Measurements from ENCODE around the gene TNNT1.

Gene TNNT1

DNA sequence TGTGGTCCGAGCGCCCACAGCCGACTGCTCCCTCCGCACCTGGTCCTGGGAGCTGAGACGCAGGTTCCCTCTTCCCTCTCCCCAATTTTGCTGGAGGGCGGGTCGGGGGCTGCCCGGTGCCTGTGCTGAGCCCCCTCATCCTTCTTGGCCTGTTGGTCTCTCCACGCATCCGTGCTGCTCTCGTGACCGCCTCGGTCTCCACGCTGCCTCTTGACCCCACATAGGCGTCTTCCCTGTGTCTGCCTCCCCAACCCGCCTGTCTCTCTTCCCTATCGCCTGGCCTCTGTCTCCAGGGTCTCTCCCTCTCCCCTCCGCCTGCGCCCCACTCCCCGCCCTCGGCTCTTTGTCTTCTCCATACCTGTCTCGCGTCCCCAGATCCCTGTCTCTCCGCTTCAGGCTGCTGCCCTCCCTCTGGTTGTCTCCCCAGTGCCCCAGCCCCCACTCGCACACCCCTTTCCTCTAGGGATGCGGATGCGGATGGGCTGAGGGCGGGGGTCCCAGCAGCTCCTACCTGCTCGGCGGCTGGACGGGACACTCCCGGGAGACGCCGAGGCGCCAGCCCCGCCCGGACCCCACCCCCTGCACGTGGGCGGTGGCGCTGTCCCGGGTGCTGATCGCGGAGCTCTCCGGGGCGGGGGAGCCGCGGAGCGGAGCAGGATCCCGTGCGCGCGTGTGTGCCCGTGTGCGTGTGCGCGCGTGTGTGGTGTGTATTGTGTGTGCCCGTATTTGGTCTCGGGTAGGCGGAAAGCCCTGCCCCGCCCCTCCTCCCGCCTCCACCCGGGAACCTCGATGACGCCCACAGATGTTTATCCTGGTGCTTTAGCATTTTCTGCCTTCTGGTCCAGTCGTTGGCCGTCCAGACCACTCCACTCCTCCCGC is 30.8 kb upstream of the TNNT1 start, which contains the start of gene SYT5 (continued):
- TF ChIP-seq ZNF623 (tag by site-specific recombination; IDR thresholded peaks at IDR 0.05) = no peak
- 0 out of 2 replicates have a peak, but pooled peaks have one; percentile 25 for TF ChIP-seq ZNF404 (tag by site-specific recombination; IDR thresholded peaks at IDR 0.05)
- TF ChIP-seq KLF16 (tag by site-specific recombination; IDR thresholded peaks at IDR 0.05) = peak; percentile 94
- TF ChIP-seq ZNF354C (tag by site-specific recombination; IDR thresholded peaks at IDR 0.05; ENCODE audit: borderline replicate concordance, low read depth) = no peak
- TF ChIP-seq, protein P1, sequence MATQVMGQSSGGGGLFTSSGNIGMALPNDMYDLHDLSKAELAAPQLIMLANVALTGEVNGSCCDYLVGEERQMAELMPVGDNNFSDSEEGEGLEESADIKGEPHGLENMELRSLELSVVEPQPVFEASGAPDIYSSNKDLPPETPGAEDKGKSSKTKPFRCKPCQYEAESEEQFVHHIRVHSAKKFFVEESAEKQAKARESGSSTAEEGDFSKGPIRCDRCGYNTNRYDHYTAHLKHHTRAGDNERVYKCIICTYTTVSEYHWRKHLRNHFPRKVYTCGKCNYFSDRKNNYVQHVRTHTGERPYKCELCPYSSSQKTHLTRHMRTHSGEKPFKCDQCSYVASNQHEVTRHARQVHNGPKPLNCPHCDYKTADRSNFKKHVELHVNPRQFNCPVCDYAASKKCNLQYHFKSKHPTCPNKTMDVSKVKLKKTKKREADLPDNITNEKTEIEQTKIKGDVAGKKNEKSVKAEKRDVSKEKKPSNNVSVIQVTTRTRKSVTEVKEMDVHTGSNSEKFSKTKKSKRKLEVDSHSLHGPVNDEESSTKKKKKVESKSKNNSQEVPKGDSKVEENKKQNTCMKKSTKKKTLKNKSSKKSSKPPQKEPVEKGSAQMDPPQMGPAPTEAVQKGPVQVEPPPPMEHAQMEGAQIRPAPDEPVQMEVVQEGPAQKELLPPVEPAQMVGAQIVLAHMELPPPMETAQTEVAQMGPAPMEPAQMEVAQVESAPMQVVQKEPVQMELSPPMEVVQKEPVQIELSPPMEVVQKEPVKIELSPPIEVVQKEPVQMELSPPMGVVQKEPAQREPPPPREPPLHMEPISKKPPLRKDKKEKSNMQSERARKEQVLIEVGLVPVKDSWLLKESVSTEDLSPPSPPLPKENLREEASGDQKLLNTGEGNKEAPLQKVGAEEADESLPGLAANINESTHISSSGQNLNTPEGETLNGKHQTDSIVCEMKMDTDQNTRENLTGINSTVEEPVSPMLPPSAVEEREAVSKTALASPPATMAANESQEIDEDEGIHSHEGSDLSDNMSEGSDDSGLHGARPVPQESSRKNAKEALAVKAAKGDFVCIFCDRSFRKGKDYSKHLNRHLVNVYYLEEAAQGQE (tag by site-specific recombination; IDR thresholded peaks at IDR 0.05) = peak; percentile 98
- no peak for TF ChIP-seq ZNF677 (tag by site-specific recombination; IDR thresholded peaks at IDR 0.05)
- no peak for TF ChIP-seq ZNF324 (tag by site-specific recombination; IDR thresholded peaks at IDR 0.05)
- TF ChIP-seq ZNF335 (tag by site-specific recombination; conservative IDR thresholded peaks at IDR 0.05) = no peak
- TF ChIP-seq ZFP69B (tag by site-specific recombination; IDR thresholded peaks at IDR 0.05) = 0 out of 2 replicates have a peak, but pooled peaks have one; percentile 6
- TF ChIP-seq SP3 (tag by site-specific recombination; IDR thresholded peaks at IDR 0.05) = peak; percentile 74
- no peak for TF ChIP-seq ZNF266 (tag by site-specific recombination; IDR thresholded peaks at IDR 0.05; ENCODE audit: low read depth)
- no peak for TF ChIP-seq ZNF214 (tag by site-specific recombination; IDR thresholded peaks at IDR 0.05; ENCODE audit: borderline replicate concordance)
- TF ChIP-seq GLIS1 (tag by site-specific recombination; IDR thresholded peaks at IDR 0.05) = peak; percentile 47
- no peak for TF ChIP-seq ZNF48 (tag by site-specific recombination; IDR thresholded peaks at IDR 0.05)
- TF ChIP-seq EGR2 (tag by site-specific recombination; IDR thresholded peaks at IDR 0.05; ENCODE audit: low read depth) = peak; percentile 87
- no peak for TF ChIP-seq ZNF16 (tag by site-specific recombination; IDR thresholded peaks at IDR 0.05; ENCODE audit: low read depth)
- TF ChIP-seq, protein P2, sequence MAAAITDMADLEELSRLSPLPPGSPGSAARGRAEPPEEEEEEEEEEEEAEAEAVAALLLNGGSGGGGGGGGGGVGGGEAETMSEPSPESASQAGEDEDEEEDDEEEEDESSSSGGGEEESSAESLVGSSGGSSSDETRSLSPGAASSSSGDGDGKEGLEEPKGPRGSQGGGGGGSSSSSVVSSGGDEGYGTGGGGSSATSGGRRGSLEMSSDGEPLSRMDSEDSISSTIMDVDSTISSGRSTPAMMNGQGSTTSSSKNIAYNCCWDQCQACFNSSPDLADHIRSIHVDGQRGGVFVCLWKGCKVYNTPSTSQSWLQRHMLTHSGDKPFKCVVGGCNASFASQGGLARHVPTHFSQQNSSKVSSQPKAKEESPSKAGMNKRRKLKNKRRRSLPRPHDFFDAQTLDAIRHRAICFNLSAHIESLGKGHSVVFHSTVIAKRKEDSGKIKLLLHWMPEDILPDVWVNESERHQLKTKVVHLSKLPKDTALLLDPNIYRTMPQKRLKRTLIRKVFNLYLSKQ (tag by site-specific recombination; IDR thresholded peaks at IDR 0.05; ENCODE audit: borderline replicate concordance) = no peak
- TF ChIP-seq KLF1 (tag by site-specific recombination; IDR thresholded peaks at IDR 0.05) = peak; percentile 90
- TF ChIP-seq, protein P3, sequence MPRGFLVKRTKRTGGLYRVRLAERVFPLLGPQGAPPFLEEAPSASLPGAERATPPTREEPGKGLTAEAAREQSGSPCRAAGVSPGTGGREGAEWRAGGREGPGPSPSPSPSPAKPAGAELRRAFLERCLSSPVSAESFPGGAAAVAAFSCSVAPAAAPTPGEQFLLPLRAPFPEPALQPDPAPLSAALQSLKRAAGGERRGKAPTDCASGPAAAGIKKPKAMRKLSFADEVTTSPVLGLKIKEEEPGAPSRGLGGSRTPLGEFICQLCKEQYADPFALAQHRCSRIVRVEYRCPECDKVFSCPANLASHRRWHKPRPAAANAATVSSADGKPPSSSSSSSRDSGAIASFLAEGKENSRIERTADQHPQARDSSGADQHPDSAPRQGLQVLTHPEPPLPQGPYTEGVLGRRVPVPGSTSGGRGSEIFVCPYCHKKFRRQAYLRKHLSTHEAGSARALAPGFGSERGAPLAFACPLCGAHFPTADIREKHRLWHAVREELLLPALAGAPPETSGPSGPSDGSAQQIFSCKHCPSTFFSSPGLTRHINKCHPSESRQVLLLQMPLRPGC (tag by site-specific recombination; IDR thresholded peaks at IDR 0.05) = no peak
- TF ChIP-seq, protein P4, sequence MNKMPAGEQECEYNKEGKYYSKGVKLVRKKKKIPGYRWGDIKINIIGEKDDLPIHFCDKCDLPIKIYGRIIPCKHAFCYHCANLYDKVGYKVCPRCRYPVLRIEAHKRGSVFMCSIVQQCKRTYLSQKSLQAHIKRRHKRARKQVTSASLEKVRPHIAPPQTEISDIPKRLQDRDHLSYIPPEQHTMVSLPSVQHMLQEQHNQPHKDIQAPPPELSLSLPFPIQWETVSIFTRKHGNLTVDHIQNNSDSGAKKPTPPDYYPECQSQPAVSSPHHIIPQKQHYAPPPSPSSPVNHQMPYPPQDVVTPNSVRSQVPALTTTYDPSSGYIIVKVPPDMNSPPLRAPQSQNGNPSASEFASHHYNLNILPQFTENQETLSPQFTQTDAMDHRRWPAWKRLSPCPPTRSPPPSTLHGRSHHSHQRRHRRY (tag by site-specific recombination; IDR thresholded peaks at IDR 0.05) = no peak
- no peak for TF ChIP-seq ZNF610 (tag by site-specific recombination; IDR thresholded peaks at IDR 0.05; ENCODE audit: borderline replicate concordance)
- TF ChIP-seq, protein P5, sequence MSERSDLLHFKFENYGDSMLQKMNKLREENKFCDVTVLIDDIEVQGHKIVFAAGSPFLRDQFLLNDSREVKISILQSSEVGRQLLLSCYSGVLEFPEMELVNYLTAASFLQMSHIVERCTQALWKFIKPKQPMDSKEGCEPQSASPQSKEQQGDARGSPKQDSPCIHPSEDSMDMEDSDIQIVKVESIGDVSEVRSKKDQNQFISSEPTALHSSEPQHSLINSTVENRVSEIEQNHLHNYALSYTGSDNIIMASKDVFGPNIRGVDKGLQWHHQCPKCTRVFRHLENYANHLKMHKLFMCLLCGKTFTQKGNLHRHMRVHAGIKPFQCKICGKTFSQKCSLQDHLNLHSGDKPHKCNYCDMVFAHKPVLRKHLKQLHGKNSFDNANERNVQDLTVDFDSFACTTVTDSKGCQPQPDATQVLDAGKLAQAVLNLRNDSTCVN (tag by site-specific recombination; optimal IDR thresholded peaks at IDR 0.05) = peak; percentile 86
- TF ChIP-seq HOXC10 (CRISPR knock-in tag; IDR thresholded peaks at IDR 0.05) = peak; percentile 96
- no peak for TF ChIP-seq ZNF596 (tag by site-specific recombination; IDR thresholded peaks at IDR 0.05)
- TF ChIP-seq, protein P6, sequence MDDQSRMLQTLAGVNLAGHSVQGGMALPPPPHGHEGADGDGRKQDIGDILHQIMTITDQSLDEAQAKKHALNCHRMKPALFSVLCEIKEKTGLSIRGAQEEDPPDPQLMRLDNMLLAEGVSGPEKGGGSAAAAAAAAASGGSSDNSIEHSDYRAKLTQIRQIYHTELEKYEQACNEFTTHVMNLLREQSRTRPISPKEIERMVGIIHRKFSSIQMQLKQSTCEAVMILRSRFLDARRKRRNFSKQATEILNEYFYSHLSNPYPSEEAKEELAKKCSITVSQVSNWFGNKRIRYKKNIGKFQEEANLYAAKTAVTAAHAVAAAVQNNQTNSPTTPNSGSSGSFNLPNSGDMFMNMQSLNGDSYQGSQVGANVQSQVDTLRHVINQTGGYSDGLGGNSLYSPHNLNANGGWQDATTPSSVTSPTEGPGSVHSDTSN (CRISPR knock-in tag; IDR thresholded peaks at IDR 0.05) = peak; percentile 88; the same call in 1 of the 2 replicates
- TF ChIP-seq ZNF626 (tag by site-specific recombination; IDR thresholded peaks at IDR 0.05) = no peak
- TF ChIP-seq, protein P7, sequence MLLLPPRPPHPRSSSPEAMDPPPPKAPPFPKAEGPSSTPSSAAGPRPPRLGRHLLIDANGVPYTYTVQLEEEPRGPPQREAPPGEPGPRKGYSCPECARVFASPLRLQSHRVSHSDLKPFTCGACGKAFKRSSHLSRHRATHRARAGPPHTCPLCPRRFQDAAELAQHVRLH (tag by site-specific recombination; IDR thresholded peaks at IDR 0.05) = no peak
- TF ChIP-seq ZNF274 (IDR thresholded peaks at IDR 0.05; ENCODE audit: low read length) = no peak
- TF ChIP-seq ZNF274 (tag by site-specific recombination; IDR thresholded peaks at IDR 0.05; ENCODE audit: borderline replicate concordance) = no peak
